ENCODE measurements around the gene MKRN1.
A peak's percentile ranks its signal among the peaks of the same experiment; 100 is the strongest.
"Not testable (repeated sequence)": the region's sequence is repeated elsewhere in the genome, so short reads cannot be mapped to it uniquely, and the experiment has no call there.

Gene MKRN1

GRCh38 chr7:140476698-140477261, 2.5 kb downstream of the MKRN1 start:
- in situ Hi-C loops (cut with HindIII; ENCODE audit: low pct_unique_long_range_greater_than_20kb, low sequenced_read_pairs) = no loop called here
- no peak for TF ChIP-seq JUND (IDR thresholded peaks at IDR 0.05; ENCODE audit: low read depth)
- no peak for DNase-seq (ENCODE audit: low read depth in 1 of 2, low spot score in 1 of 2)

GRCh38 chr7:140475747-140476333, 3.5 kb downstream of the MKRN1 start:
- DNase-seq (ENCODE audit: low read depth in 1 of 2, low spot score in 1 of 2) = peak; percentile 27 to 64
- no peak for TF ChIP-seq JUND (IDR thresholded peaks at IDR 0.05; ENCODE audit: low read depth)
- in situ Hi-C loops (cut with HindIII; ENCODE audit: low pct_unique_long_range_greater_than_20kb, low sequenced_read_pairs) = no loop called here

- in situ Hi-C loops (cut with HindIII; ENCODE audit: low pct_unique_long_range_greater_than_20kb, low sequenced_read_pairs) = no loop called here
- no peak for TF ChIP-seq JUND (IDR thresholded peaks at IDR 0.05; ENCODE audit: low read depth)
- no peak for DNase-seq (ENCODE audit: low read depth in 1 of 2, low spot score in 1 of 2)
These were observed 16.2 kb downstream of the MKRN1 start for GRCh38 chr7:140463111-140463510.

- no peak for TF ChIP-seq JUND (IDR thresholded peaks at IDR 0.05; ENCODE audit: low read depth)
- in situ Hi-C loops (cut with HindIII; ENCODE audit: low pct_unique_long_range_greater_than_20kb, low sequenced_read_pairs) = no loop called here
- no peak for DNase-seq (ENCODE audit: low read depth in 1 of 2, low spot score in 1 of 2)
These were observed 20.4 kb downstream of the MKRN1 start for GRCh38 chr7:140458916-140459315.

GRCh38 chr7:140458201-140458600, 21.1 kb downstream of the MKRN1 start:
- in situ Hi-C loops (cut with HindIII; ENCODE audit: low pct_unique_long_range_greater_than_20kb, low sequenced_read_pairs) = no loop called here
- no peak for DNase-seq (ENCODE audit: low read depth in 1 of 2, low spot score in 1 of 2)
- TF ChIP-seq JUND (IDR thresholded peaks at IDR 0.05; ENCODE audit: low read depth) = no peak

- TF ChIP-seq JUND (IDR thresholded peaks at IDR 0.05; ENCODE audit: low read depth) = no peak
- in situ Hi-C loops (cut with HindIII; ENCODE audit: low pct_unique_long_range_greater_than_20kb, low sequenced_read_pairs) = no loop called here
- no peak for DNase-seq (ENCODE audit: low read depth in 1 of 2, low spot score in 1 of 2)
These were observed 22.7 kb downstream of the MKRN1 start for GRCh38 chr7:140456551-140457051.

- TF ChIP-seq JUND (IDR thresholded peaks at IDR 0.05; ENCODE audit: low read depth) = no peak
- in situ Hi-C loops (cut with HindIII; ENCODE audit: low pct_unique_long_range_greater_than_20kb, low sequenced_read_pairs) = no loop called here
- no peak for DNase-seq (ENCODE audit: low read depth in 1 of 2, low spot score in 1 of 2)
These were observed 23.6 kb downstream of the MKRN1 start for GRCh38 chr7:140455743-140456142.

GRCh38 chr7:140454657-140455015, 24.7 kb downstream of the MKRN1 start:
- TF ChIP-seq JUND (IDR thresholded peaks at IDR 0.05; ENCODE audit: low read depth) = no peak
- in situ Hi-C loops (cut with HindIII; ENCODE audit: low pct_unique_long_range_greater_than_20kb, low sequenced_read_pairs) = no loop called here
- no peak for DNase-seq (ENCODE audit: low read depth in 1 of 2, low spot score in 1 of 2)

GRCh38 chr7:140453785-140454656, 25.3 kb downstream of the MKRN1 start:
- in situ Hi-C loops (cut with HindIII; ENCODE audit: low pct_unique_long_range_greater_than_20kb, low sequenced_read_pairs); DNase-seq (ENCODE audit: low read depth in 1 of 2, low spot score in 1 of 2): not testable (repeated sequence)

GRCh38 chr7:140453273-140453672, 26.0 kb downstream of the MKRN1 start:
- peak in 1 of 2 experiments; percentile 31 for DNase-seq (ENCODE audit: low read depth in 1 of 2, low spot score in 1 of 2)
- no peak for TF ChIP-seq JUND (IDR thresholded peaks at IDR 0.05; ENCODE audit: low read depth)
- in situ Hi-C loops (cut with HindIII; ENCODE audit: low pct_unique_long_range_greater_than_20kb, low sequenced_read_pairs) = no loop called here

GRCh38 chr7:140451716-140452115, 27.6 kb downstream of the MKRN1 start:
- no peak for DNase-seq (ENCODE audit: low read depth in 1 of 2, low spot score in 1 of 2)
- in situ Hi-C loops (cut with HindIII; ENCODE audit: low pct_unique_long_range_greater_than_20kb, low sequenced_read_pairs) = no loop called here

GRCh38 chr7:140448781-140449480, 30.4 kb downstream of the MKRN1 start:
- no peak for DNase-seq (ENCODE audit: low read depth in 1 of 2, low spot score in 1 of 2)
- no peak for TF ChIP-seq JUND (IDR thresholded peaks at IDR 0.05; ENCODE audit: low read depth)
- in situ Hi-C loops (cut with HindIII; ENCODE audit: low pct_unique_long_range_greater_than_20kb, low sequenced_read_pairs) = no loop called here

More at GRCh38 chr7:140451716-140452115, 27.6 kb downstream of the MKRN1 start:
- TF ChIP-seq JUND (IDR thresholded peaks at IDR 0.05; ENCODE audit: low read depth) = no peak

All from T47D (cell line).